ENCODE measurements around the gene TTC23L.

- TF ChIP-seq CTCF (IDR thresholded peaks at IDR 0.05; ENCODE audit: low read depth, low read length) (no peak), POLR2A (IDR thresholded peaks at IDR 0.05; ENCODE audit: extremely low read depth, insufficient read length) (no peak)
Measured at GRCh38 chr5:34835664-34836063, 3.3 kb upstream of the TTC23L start.

Measured in NB4 (cell line).